ENCODE results near the gene C16orf54.
"Not testable (repeated sequence)": the region's sequence is repeated elsewhere in the genome, so short reads cannot be mapped to it uniquely, and the experiment has no call there.

Gene C16orf54

GRCh38 chr16:29737713-29738112, 8.1 kb downstream of the C16orf54 start:
- WGBS = 91% methylated on average over 5 of the region's 5 CpGs
- Histone ChIP-seq H3K27ac (ENCODE audit: low read depth, low read length) (no peak overlapping the region), H3K9me3 (ENCODE audit: insufficient read depth, low read depth, low read length) (no peaks in the 10 kb centered on the region), H3K4me1 (ENCODE audit: insufficient read depth, low read length) (no peaks in the 10 kb centered on the region), H3K9ac (ENCODE audit: low read depth, low read length) (no peak overlapping the region), H3K4me3 (ENCODE audit: low read length) (no peak overlapping the region), H3K27me3 (ENCODE audit: insufficient read depth, low read length) (no peaks in the 10 kb centered on the region), H3K36me3 (ENCODE audit: insufficient read depth, low read length) (peaks cover 51% of the 10 kb centered on the region)

- H3K9me3 ChIP-seq (ENCODE audit: insufficient read depth, low read depth, low read length) = no peaks in the 10 kb centered on the region
- H3K27ac ChIP-seq (ENCODE audit: low read depth, low read length) = no peak overlapping the region
- peaks cover 61% of the 10 kb centered on the region for H3K36me3 ChIP-seq (ENCODE audit: insufficient read depth, low read length)
- no peak overlapping the region for H3K4me3 ChIP-seq (ENCODE audit: low read length)
- no peaks in the 10 kb centered on the region for H3K4me1 ChIP-seq (ENCODE audit: insufficient read depth, low read length)
- no peak overlapping the region for H3K9ac ChIP-seq (ENCODE audit: low read depth, low read length)
- no peaks in the 10 kb centered on the region for H3K27me3 ChIP-seq (ENCODE audit: insufficient read depth, low read length)
- WGBS = 95% methylated on average over 6 of the region's 6 CpGs
Measured at GRCh38 chr16:29736764-29737163, 9.0 kb downstream of the C16orf54 start.

- H3K27me3 ChIP-seq (ENCODE audit: insufficient read depth, low read length) = no peaks in the 10 kb centered on the region
- H3K9me3 ChIP-seq (ENCODE audit: insufficient read depth, low read depth, low read length) = no peaks in the 10 kb centered on the region
- H3K4me1 ChIP-seq (ENCODE audit: insufficient read depth, low read length) = no peaks in the 10 kb centered on the region
- H3K36me3 ChIP-seq (ENCODE audit: insufficient read depth, low read length) = peaks cover 63% of the 10 kb centered on the region
- no peak overlapping the region for H3K4me3 ChIP-seq (ENCODE audit: low read length)
- H3K9ac ChIP-seq (ENCODE audit: low read depth, low read length) = no peak overlapping the region
- H3K27ac ChIP-seq (ENCODE audit: low read depth, low read length) = no peak overlapping the region
- 96% methylated on average over 5 of the region's 5 CpGs for whole genome bisulfite sequencing
Measured at GRCh38 chr16:29736112-29736511, 9.7 kb downstream of the C16orf54 start.

- 90% methylated on average over 1 of the region's 1 CpG for WGBS
- no peaks in the 10 kb centered on the region for H3K9me3 ChIP-seq (ENCODE audit: insufficient read depth, low read depth, low read length)
- no peak overlapping the region for H3K9ac ChIP-seq (ENCODE audit: low read depth, low read length)
- H3K4me1 ChIP-seq (ENCODE audit: insufficient read depth, low read length) = no peaks in the 10 kb centered on the region
- H3K36me3 ChIP-seq (ENCODE audit: insufficient read depth, low read length) = peaks cover 76% of the 10 kb centered on the region
- no peaks in the 10 kb centered on the region for H3K27me3 ChIP-seq (ENCODE audit: insufficient read depth, low read length)
- H3K27ac ChIP-seq (ENCODE audit: low read depth, low read length) = no peak overlapping the region
- no peak overlapping the region for H3K4me3 ChIP-seq (ENCODE audit: low read length)
Measured at GRCh38 chr16:29734786-29735185, 11.0 kb downstream of the C16orf54 start.

GRCh38 chr16:29731768-29732601, 13.8 kb downstream of the C16orf54 start:
- H3K4me1 ChIP-seq (ENCODE audit: insufficient read depth, low read length); H3K4me3 ChIP-seq (ENCODE audit: low read length); H3K27me3 ChIP-seq (ENCODE audit: insufficient read depth, low read length); H3K9ac ChIP-seq (ENCODE audit: low read depth, low read length); H3K27ac ChIP-seq (ENCODE audit: low read depth, low read length); H3K9me3 ChIP-seq (ENCODE audit: insufficient read depth, low read depth, low read length): not testable (repeated sequence)
- H3K36me3 ChIP-seq (ENCODE audit: insufficient read depth, low read length) = peaks cover 86% of the 10 kb centered on the region
- 96% methylated on average over 11 of the region's 13 CpGs for WGBS

GRCh38 chr16:29730649-29731048, 15.1 kb downstream of the C16orf54 start:
- Histone ChIP-seq H3K36me3 (ENCODE audit: insufficient read depth, low read length) (peaks cover 86% of the 10 kb centered on the region), H3K27ac (ENCODE audit: low read depth, low read length) (no peak overlapping the region)

GRCh38 chr16:29729116-29729521, 16.7 kb downstream of the C16orf54 start:
- Histone ChIP-seq H3K9me3 (ENCODE audit: insufficient read depth, low read depth, low read length) (no peaks in the 10 kb centered on the region), H3K4me1 (ENCODE audit: insufficient read depth, low read length) (0 out of 2 replicates have a peak, but pooled peaks cover 3% of the 10 kb centered on the region), H3K4me3 (ENCODE audit: low read length) (no peak overlapping the region), H3K27ac (ENCODE audit: low read depth, low read length) (no peak overlapping the region), H3K9ac (ENCODE audit: low read depth, low read length) (no peak overlapping the region), H3K36me3 (ENCODE audit: insufficient read depth, low read length) (peaks cover 87% of the 10 kb centered on the region), H3K27me3 (ENCODE audit: insufficient read depth, low read length) (no peaks in the 10 kb centered on the region)
- 79% methylated on average over 6 of the region's 6 CpGs for WGBS

More at GRCh38 chr16:29730649-29731048, 15.1 kb downstream of the C16orf54 start:
- 0 out of 2 replicates have a peak, but pooled peaks cover 3% of the 10 kb centered on the region for H3K4me1 ChIP-seq (ENCODE audit: insufficient read depth, low read length)
- H3K9me3 ChIP-seq (ENCODE audit: insufficient read depth, low read depth, low read length) = no peaks in the 10 kb centered on the region
- no peak overlapping the region for H3K9ac ChIP-seq (ENCODE audit: low read depth, low read length)
- WGBS = 99% methylated on average over 7 of the region's 7 CpGs
- no peaks in the 10 kb centered on the region for H3K27me3 ChIP-seq (ENCODE audit: insufficient read depth, low read length)
- no peak overlapping the region for H3K4me3 ChIP-seq (ENCODE audit: low read length)

GRCh38 chr16:29727452-29727851, 18.3 kb downstream of the C16orf54 start:
- Histone ChIP-seq H3K27ac (ENCODE audit: low read depth, low read length) (no peak overlapping the region), H3K9me3 (ENCODE audit: insufficient read depth, low read depth, low read length) (no peaks in the 10 kb centered on the region), H3K27me3 (ENCODE audit: insufficient read depth, low read length) (no peaks in the 10 kb centered on the region), H3K36me3 (ENCODE audit: insufficient read depth, low read length) (peaks cover 81% of the 10 kb centered on the region), H3K4me1 (ENCODE audit: insufficient read depth, low read length) (0 out of 2 replicates have a peak, but pooled peaks cover 3% of the 10 kb centered on the region), H3K9ac (ENCODE audit: low read depth, low read length) (no peak overlapping the region; the same call in 1 of the 2 replicates), H3K4me3 (ENCODE audit: low read length) (no peak overlapping the region)
- WGBS = 93% methylated on average over 7 of the region's 7 CpGs

GRCh38 chr16:29726845-29727377, 18.9 kb downstream of the C16orf54 start:
- Histone ChIP-seq H3K36me3 (ENCODE audit: insufficient read depth, low read length) (peaks cover 76% of the 10 kb centered on the region), H3K4me3 (ENCODE audit: low read length) (no peak overlapping the region), H3K9ac (ENCODE audit: low read depth, low read length) (no peak overlapping the region), H3K4me1 (ENCODE audit: insufficient read depth, low read length) (0 out of 2 replicates have a peak, but pooled peaks cover 3% of the 10 kb centered on the region), H3K27ac (ENCODE audit: low read depth, low read length) (0 out of 2 replicates have a peak overlapping the region, but pooled peaks have one; percentile 35), H3K9me3 (ENCODE audit: insufficient read depth, low read depth, low read length) (no peaks in the 10 kb centered on the region), H3K27me3 (ENCODE audit: insufficient read depth, low read length) (no peaks in the 10 kb centered on the region)
- WGBS = 94% methylated on average over 9 of the region's 9 CpGs

GRCh38 chr16:29721167-29721879, 24.5 kb downstream of the C16orf54 start:
- H3K9ac ChIP-seq (ENCODE audit: low read depth, low read length); H3K4me3 ChIP-seq (ENCODE audit: low read length); H3K27ac ChIP-seq (ENCODE audit: low read depth, low read length); H3K27me3 ChIP-seq (ENCODE audit: insufficient read depth, low read length); H3K9me3 ChIP-seq (ENCODE audit: insufficient read depth, low read depth, low read length): not testable (repeated sequence)
- Histone ChIP-seq H3K36me3 (ENCODE audit: insufficient read depth, low read length) (peaks cover 48% of the 10 kb centered on the region), H3K4me1 (ENCODE audit: insufficient read depth, low read length) (peaks cover 10% of the 10 kb centered on the region)
- WGBS = 67% methylated on average over 20 of the region's 24 CpGs

GRCh38 chr16:29720703-29721102, 25.1 kb downstream of the C16orf54 start:
- Histone ChIP-seq H3K4me3 (ENCODE audit: low read length) (no peak overlapping the region), H3K9ac (ENCODE audit: low read depth, low read length) (no peak overlapping the region), H3K36me3 (ENCODE audit: insufficient read depth, low read length) (peaks cover 48% of the 10 kb centered on the region), H3K27ac (ENCODE audit: low read depth, low read length) (no peak overlapping the region), H3K9me3 (ENCODE audit: insufficient read depth, low read depth, low read length) (no peaks in the 10 kb centered on the region), H3K4me1 (ENCODE audit: insufficient read depth, low read length) (peaks cover 10% of the 10 kb centered on the region), H3K27me3 (ENCODE audit: insufficient read depth, low read length) (no peaks in the 10 kb centered on the region)
- 85% methylated on average over 5 of the region's 5 CpGs for WGBS

Measured in HUES64 (cell line).